Thoracic aorta (tissue), 2 donors: ENCODE results near the gene RASA3. TPM values are rescaled to one million over a fixed set of nuclear protein-coding genes. Genes with fewer than 3 reads are reported as not detected.

ENCODE experiments used
- ATAC-seq: fragments of 150-250 bp; one replicate; pipeline ENCODE4 v1.8.0; 2017; ENCODE audit warnings: low read depth; ENCODE audit not compliant: insufficient number of reproducible peaks, low FRiP score
- DNase-seq: peaks from one replicate; pipeline ENCODE4 v3.0.0-alpha.2; 2020; ENCODE audit warnings: low spot score
- H3K27ac ChIP-seq, 2 donors: fragments of 200-600 bp; sonication (generic); 1 replicate in 1 of 2; 2 replicates in 1 of 2; pipeline ENCODE4 v1.5.1; 2016; ENCODE audit warnings: mild to moderate bottlenecking in 2 of 2, moderate library complexity in 2 of 2
- H3K27me3 ChIP-seq: fragments of 200-600 bp; sonication (generic); replicated peaks from 2 replicates; pipeline ENCODE4 v1.6.0; 2016; ENCODE audit warnings: mild to moderate bottlenecking; ENCODE audit not compliant: insufficient read depth
- H3K36me3 ChIP-seq: fragments of 200-600 bp; sonication (generic); one replicate; pipeline ENCODE4 v1.5.1; 2016
- H3K4me1 ChIP-seq, 2 donors: fragments of 200-600 bp; sonication (generic); 1 replicate in 1 of 2; 2 replicates in 1 of 2; pipeline versions ENCODE4 v1.5.1 to v1.6.0; 2016; ENCODE audit warnings: low read depth in 2 of 2, mild to moderate bottlenecking in 1 of 2; ENCODE audit not compliant: control insufficient read depth in 1 of 2
- H3K4me3 ChIP-seq: fragments of 200-600 bp; sonication (generic); 2 replicates; pipeline ENCODE4 v1.5.1; 2016; ENCODE audit warnings: mild to moderate bottlenecking
- H3K9me3 ChIP-seq: fragments of 200-600 bp; sonication (generic); 2 replicates; pipeline ENCODE4 v1.5.1; 2016
- CTCF ChIP-seq: fragments of 200-600 bp; sonication (generic); IDR thresholded peaks from one replicate; pipeline ENCODE4 v1.5.1; 2019; ENCODE audit warnings: antibody characterized with exemption
- total RNA-seq, 2 donors: library from RNA; depleted of rRNA; stranded (reverse); fragments of >200 nt; gene quantifications; one replicate each; pipeline versions ENCODE4 v1.1.0 to v1.2.3, GENCODE V29; 2016

Gene RASA3
- total RNA-seq, 2 donors from 2014 or later: 38.9 to 48.6 TPM

DNA sequence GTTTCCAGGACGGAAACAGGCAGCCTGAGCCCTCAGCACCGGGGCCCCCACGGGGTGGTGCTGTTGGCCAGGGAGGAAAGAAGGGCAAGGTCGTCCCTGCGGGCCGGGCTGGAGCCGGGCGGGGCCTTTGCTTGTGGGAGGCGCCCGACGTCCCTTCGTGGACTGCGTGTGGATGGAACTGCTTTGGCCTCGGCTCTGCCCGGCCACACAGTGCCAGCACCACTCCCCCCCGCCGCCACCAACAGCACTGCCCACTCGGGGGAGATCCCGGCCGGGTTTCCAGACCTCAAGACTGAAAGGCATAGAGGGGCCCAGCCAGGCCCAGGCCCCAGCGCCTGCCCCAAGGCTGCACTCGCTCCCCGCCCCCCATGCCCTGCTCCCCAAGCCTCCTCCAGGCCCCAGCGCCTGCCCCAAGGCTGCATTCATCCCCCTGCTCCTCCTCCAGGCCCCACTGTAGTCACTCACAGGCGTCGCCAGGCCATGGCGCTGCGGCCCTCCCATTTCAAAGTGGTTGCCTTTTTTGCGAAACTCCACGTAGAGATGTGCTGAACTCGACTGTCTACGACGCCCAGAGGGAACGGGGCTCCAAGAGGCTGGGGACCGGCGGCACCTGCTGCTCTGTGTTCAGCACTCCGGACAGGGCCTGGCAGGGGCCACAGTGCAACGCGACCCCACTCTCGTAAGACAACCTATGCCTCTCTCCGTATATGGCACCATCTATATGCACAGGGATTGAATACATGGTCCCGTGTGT, 181.0 kb downstream of the RASA3 start:
- peaks cover 4 to 19% of the 10 kb centered on the region in 2 donors for H3K4me1 ChIP-seq
- peak; percentile 56 for ATAC-seq
- no peaks in the 10 kb centered on the region for H3K36me3 ChIP-seq
- peak; percentile 85 for TF ChIP-seq CTCF
- no peak overlapping the region for H3K27ac ChIP-seq
- DNase-seq: peak; percentile 57
- no peaks in the 10 kb centered on the region for H3K9me3 ChIP-seq
- H3K4me3 ChIP-seq: peak overlapping the region; percentile 53
- no peaks in the 10 kb centered on the region for H3K27me3 ChIP-seq

GRCh38 chr13:113950451-113951245, 181.8 kb downstream of the RASA3 start:
- peaks cover 4 to 21% of the 10 kb centered on the region in 2 donors for H3K4me1 ChIP-seq
- H3K27ac ChIP-seq: no peak overlapping the region
- peak overlapping the region; percentile 53 for H3K4me3 ChIP-seq
- no peaks in the 10 kb centered on the region for H3K27me3 ChIP-seq
- ATAC-seq: no peak
- no peaks in the 10 kb centered on the region for H3K36me3 ChIP-seq
- no peaks in the 10 kb centered on the region for H3K9me3 ChIP-seq
- no peak for TF ChIP-seq CTCF
- no peak for DNase-seq

DNA sequence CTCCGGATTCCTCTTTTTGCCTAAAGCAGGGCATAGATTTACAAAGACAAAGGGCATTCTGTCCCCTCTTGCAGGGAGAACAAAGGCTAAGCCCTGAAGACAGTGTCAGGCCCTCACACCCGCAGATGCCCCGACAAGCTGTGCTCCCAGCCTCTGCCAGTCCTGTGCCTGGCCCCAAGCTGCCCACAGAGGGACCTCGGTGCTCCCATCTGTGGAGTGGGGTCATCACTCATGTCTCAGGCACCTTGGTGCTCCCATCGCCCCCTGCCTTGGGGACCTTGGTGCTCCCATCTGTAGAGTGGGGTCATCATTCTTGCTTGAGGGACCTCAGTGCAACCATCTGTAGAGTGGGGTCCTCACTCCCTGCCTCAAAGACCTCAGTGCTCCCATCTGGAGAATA, 182.9 kb downstream of the RASA3 start:
- Histone ChIP-seq H3K36me3 (no peaks in the 10 kb centered on the region), H3K4me1 (peaks cover 4 to 21% of the 10 kb centered on the region in 2 donors), H3K4me3 (no peak overlapping the region), H3K27ac (no peak overlapping the region), H3K9me3 (no peaks in the 10 kb centered on the region), H3K27me3 (no peaks in the 10 kb centered on the region)
- ATAC-seq (no peak), DNase-seq (no peak)
- no peak for TF ChIP-seq CTCF

DNA sequence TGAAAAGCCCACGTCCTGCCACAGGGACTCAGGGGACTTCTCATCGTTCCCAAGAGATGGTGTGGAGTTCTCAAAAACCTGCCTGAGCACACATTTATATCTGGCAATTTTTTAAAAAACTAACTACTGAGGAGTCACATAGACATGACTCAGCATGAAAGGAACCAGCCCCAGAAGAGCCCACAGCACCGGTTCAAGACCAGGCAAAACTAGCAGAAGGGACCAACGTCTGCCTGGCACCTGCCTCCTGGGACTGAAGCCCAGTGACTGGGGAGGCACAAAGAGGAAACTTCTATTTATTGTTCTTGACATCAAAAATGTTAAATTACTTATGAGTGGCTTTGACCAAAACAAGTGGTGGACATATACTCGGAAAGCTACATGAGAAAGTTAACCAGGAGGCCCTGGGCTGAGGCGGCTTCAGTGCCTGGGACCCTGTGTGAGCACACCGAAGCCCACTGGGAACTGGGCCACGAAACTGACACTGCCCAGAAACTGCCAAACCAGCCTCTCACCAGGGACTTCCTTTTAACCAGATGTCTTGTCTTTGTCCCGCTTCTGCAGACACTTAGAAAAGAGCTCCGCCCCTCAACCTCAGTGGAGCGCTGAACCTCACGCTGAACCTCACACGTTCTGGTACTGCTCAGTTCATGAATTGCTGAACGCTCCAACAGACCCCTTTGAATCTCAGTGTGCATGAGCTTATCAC, 184.2 kb downstream of the RASA3 start:
- ATAC-seq (no peak), DNase-seq (peak; percentile 1)
- TF ChIP-seq CTCF: no peak
- Histone ChIP-seq H3K27me3 (no peaks in the 10 kb centered on the region), H3K4me1 (peaks cover 4 to 21% of the 10 kb centered on the region in 2 donors), H3K27ac (no peak overlapping the region), H3K9me3 (no peaks in the 10 kb centered on the region), H3K4me3 (no peak overlapping the region), H3K36me3 (no peaks in the 10 kb centered on the region)
